KOPT-K1 (cell line): ENCODE measurements around the gene ATP1A2.

Experiments
- H3K27ac ChIP-seq: fragments of 200-600 bp; sonication (generic); 2 replicates; pipeline ENCODE4 v1.5.1; 2016; ENCODE audit warnings: antibody characterized with exemption, mild to moderate bottlenecking, low read depth, low read length; ENCODE audit not compliant: poor library complexity, severe bottlenecking
- H3K36me3 ChIP-seq: fragments of 200-600 bp; sonication (generic); 2 replicates; pipeline ENCODE4 v1.5.1; 2017; ENCODE audit warnings: antibody characterized with exemption, mild to moderate bottlenecking, low read length, moderate library complexity; ENCODE audit not compliant: insufficient read depth
- H3K9me3 ChIP-seq: fragments of 200-600 bp; sonication (generic); 2 replicates; pipeline ENCODE4 v1.5.1; 2017; ENCODE audit warnings: antibody characterized with exemption, low read length, mild to moderate bottlenecking; ENCODE audit not compliant: insufficient read depth, poor library complexity, severe bottlenecking

ATP1A2 gene

DNA sequence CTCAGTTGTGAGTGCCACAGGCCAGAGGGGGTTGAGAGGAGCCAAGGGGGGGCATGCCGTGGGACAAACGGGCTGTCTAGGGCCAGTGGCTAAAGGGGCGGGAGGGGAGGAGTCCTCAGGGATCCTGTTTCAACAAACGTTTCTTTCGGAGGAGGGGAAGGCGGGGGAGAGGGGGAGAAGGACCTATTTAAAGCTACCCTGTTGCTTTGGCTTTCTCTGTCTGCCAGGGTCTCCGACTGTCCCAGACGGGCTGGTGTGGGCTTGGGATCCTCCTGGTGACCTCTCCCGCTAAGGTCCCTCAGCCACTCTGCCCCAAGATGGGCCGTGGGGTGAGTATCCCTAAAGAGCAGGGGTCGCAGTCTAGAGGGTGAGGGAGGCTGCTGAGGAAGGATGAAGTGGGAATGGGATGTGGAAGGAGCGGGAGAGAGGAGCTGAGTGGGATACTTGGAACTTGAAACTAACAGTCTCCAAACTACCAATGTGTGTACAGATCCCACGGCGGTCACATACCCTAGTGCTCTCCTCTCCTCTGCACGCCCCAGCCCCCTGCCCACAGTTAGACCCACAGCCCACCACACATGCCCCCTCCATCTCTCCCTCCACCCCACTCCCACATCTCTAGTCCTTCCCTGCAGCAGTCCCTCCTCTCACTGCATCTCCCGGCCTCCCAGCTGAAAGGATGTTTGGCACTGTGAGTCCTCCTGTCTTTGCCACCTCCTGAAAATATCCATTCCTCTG, at the start of gene ATP1A2:
Gene ATP1A2, plus strand, starts transcription at position 215 of the 738 bp plus-strand sequence. Its CDS starts 103 bp downstream, at position 318.
- Histone ChIP-seq H3K27ac (no peak within 1 kb of the TSS), H3K9me3 (no peaks in the 10 kb centered on the region), H3K36me3 (no peaks in the 10 kb centered on the region)

- Histone ChIP-seq H3K9me3 (no peaks in the 10 kb centered on the region), H3K36me3 (no peaks in the 10 kb centered on the region), H3K27ac (no peak overlapping the region)
These were observed 48.5 kb upstream of the ATP1A2 start for GRCh38 chr1:160066829-160067745.

DNA sequence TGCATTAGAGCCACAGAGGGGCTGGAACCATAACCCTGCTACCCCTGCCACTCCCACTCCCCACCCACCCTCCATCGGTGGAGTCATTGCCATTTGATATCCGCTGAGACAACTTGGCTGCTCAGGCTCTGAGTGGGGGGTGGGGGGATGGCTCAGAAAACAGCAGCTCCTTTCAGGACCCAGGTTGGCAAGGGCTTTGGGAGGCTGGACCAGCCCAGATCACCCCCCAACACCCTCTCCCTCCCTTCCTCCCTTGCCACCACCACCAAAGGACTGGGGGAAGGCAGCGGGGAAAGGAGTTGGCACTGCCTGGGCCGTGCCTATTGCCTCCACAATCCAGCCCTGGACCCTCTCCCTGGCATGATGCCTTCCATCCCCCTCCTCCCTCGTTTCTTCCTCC, 47.3 kb upstream of the ATP1A2 start:
- no peaks in the 10 kb centered on the region for H3K9me3 ChIP-seq
- no peaks in the 10 kb centered on the region for H3K36me3 ChIP-seq
- no peak overlapping the region for H3K27ac ChIP-seq

- Histone ChIP-seq H3K27ac (no peak within 1 kb of the TSS), H3K9me3 (no peaks in the 10 kb centered on the region), H3K36me3 (no peaks in the 10 kb centered on the region)
These were observed 45.9 kb upstream of the ATP1A2 start, which contains the start of gene KCNJ10 for GRCh38 chr1:160069460-160070231. Gene KCNJ10 (minus strand): TSS chr1:160070160. CDS start chr1:160042532, 27,628 bp downstream.

DNA sequence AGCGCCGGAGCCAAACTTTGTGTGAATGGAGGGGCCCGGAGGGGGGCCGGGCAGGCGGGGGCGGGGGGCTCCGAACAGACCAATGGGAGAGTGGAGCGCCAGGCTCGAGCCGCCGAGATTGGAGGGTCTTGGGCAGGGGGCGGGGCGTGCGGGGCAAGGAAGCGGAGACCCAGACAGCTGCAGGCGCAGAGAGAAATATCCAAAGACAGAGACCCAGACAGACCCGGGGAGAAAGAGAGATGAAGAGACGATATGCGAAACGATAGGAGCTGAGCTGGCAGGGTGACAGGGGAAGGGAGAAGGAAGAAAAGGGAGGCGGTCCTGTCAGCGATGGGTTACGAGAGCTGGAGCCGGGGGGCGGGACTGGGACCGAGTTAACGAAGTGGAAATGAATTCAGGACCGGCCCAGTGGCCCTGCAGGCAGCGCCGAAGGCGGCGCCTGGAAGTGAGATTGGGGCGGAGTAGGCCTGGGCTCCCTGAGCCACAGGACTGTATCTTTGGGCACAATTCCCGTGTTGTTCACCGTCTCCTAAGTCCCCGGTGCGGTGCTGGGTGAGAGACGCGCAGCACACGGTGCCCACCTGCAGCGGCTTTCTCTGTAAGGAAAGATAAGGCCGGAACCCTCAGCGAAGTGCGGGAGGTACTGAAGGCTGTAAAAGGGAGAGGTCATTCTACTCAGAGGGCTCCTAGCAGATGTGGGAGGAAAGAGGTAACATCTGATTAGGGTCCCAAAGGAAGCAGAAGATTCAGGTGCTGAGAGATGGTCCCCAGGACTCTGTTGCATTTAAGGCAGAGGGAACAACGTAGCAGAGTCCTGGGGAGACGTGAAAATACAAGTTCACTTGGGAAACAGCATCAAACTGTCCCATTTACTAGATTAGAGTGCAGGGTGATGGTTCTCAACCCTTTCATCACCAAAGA, 45.1 kb upstream of the ATP1A2 start:
- no peaks in the 10 kb centered on the region for H3K9me3 ChIP-seq
- no peaks in the 10 kb centered on the region for H3K36me3 ChIP-seq
- H3K27ac ChIP-seq, result no peak overlapping the region

DNA sequence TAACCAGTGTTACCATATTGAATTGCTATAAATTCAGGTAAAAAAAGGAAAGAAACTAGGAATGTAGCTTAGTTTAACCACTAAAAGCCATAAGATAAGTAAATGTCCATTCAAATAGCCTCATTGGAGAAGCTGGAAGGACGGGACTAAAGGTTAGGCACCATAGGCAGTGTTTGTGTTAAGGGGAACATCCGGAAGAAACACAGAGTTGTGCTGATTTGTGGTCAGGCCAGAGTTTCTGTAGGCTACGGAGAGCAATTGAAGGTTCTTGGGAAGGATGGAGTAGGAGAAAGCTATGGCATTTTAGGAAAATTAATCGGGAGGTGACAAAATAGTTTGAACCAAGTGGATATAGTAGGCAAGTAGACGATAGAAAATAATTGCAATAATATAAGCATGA, 44.3 kb upstream of the ATP1A2 start:
- H3K36me3 ChIP-seq, result no peaks in the 10 kb centered on the region
- H3K27ac ChIP-seq, result no peak overlapping the region
- H3K9me3 ChIP-seq, result no peaks in the 10 kb centered on the region

DNA sequence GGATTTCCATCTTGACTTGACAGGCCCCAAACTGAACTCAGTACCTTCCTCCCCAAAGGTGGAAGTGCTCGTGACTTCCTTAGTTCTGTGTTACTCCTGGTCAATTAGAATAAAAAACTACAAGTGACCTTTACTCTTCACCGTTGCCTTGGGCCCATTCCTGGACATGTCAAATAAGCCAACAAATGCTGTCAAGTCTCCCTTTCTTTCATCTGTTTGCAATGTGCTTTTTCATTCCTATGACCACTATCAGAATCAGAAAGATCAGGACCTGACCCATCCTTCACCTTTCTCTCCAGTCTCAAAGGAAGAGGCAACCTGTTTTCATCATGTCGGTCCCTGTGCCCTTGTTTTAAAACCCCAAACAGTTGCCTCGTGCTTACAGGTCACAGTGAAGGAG, 40.7 kb upstream of the ATP1A2 start:
- Histone ChIP-seq H3K27ac (no peak overlapping the region), H3K9me3 (no peaks in the 10 kb centered on the region), H3K36me3 (no peaks in the 10 kb centered on the region)

GRCh38 chr1:160075836-160076235, 39.7 kb upstream of the ATP1A2 start:
- H3K36me3 ChIP-seq, result no peaks in the 10 kb centered on the region
- no peaks in the 10 kb centered on the region for H3K9me3 ChIP-seq
- no peak overlapping the region for H3K27ac ChIP-seq

GRCh38 chr1:160076295-160076694, 39.3 kb upstream of the ATP1A2 start:
- Histone ChIP-seq H3K36me3 (no peaks in the 10 kb centered on the region), H3K27ac (no peak overlapping the region), H3K9me3 (no peaks in the 10 kb centered on the region)

GRCh38 chr1:160077486-160077885, 38.1 kb upstream of the ATP1A2 start:
- Histone ChIP-seq H3K9me3 (no peaks in the 10 kb centered on the region), H3K27ac (no peak overlapping the region), H3K36me3 (no peaks in the 10 kb centered on the region)

DNA sequence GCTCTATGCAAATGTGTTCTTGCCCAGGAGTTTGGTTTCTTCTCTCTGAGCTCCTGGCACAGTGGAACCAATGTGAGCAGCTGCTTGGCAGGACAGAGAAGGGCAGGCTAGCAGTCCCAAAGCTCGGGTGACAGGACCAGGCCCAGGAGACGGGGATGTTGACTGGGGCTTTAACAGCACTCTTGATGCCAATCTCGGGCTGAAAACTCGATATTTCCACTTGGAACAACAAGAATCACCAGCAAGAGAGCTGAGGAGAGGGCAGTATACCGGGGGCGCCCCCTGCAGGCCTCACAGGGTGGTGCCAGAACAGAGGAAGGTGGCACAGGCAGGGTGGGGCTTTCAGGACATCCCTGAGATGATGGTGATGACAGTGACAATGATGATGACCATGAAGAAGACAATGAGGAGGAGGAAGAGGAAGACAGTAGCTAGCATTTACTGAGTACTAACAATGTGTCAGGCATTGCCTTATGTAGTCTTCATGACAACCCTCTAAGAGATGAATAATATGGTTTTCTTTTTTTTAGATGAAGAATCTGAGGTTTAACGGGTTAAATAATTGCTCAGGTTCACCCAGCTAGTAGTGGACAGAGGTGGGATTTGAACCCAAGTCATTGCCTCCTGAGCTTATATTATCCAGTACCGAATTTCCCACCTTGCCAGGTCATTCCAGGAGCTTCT, 36.9 kb upstream of the ATP1A2 start:
- Histone ChIP-seq H3K27ac (no peak overlapping the region), H3K36me3 (no peaks in the 10 kb centered on the region), H3K9me3 (no peaks in the 10 kb centered on the region)

DNA sequence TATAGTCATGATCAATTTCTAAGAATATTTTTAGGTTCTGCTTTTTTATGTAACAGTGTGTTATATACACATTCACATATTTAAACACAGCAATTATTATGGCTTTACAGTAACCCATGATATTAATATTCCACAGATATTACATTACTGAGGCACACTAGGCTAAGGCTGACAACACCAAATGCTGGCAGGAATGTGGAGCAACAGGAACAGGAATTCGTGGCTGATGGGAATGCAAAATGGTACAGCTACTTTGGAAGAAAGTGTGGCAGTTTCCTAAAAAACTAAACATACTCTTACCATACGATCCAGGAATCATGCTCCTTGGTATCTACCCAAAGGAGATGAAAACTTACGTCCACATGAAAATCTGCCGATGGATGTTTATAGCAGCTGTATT, 36.1 kb upstream of the ATP1A2 start:
- 0 out of 2 replicates have a peak, but pooled peaks cover 3% of the 10 kb centered on the region for H3K36me3 ChIP-seq
- no peak overlapping the region for H3K27ac ChIP-seq
- no peaks in the 10 kb centered on the region for H3K9me3 ChIP-seq

DNA sequence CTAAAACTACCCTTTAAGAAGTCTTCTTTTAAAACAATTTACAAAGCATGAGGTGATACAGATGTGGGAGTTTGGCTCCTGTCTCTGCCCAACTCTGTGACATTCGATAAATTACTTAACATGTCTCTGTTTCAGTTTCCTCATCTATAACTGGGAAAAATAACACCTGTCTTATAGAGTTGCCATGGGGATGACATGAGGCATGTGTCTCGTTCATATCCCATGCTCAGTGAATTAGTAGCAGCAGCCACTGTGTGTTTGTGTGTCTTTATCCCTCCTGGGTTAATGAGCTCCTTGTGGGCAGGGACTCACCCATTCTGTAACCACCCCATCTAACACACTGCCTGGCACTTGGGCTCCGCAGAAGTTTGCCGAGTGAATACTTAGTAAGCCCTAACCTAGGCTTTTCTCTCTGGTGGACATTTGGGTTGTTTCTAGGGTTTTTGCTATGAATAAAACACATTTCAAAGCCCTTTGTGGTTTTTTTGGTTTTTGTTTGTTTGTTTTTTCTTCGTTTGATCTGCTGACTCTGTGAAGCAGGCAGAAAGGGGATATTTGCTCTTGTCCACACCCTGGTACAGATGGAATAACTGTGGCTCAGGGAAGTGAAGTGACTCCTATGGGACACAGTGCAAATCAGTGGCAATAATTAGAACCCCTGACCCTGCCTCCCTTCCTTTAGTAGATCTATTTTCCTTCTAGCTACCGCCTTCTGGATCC, 35.0 kb upstream of the ATP1A2 start:
- H3K9me3 ChIP-seq, result no peaks in the 10 kb centered on the region
- H3K27ac ChIP-seq, result no peak overlapping the region
- peaks cover 10% of the 10 kb centered on the region; the same call in 1 of the 2 replicates for H3K36me3 ChIP-seq
